HEK293 (cell line): ENCODE data around the gene ABTB2.

ENCODE experiments used
- CTCF ChIA-PET: fragments of 350-600 bp; formaldehyde crosslinking; extraction: SDS; loops from one replicate; lab custom pipeline; 2021; ENCODE audit warnings: antibody characterized with exemption; lab: Yijun Ruan, JAX
- POLR2A ChIA-PET: fragments of 300-600 bp; formaldehyde crosslinking; extraction: SDS; loops from one replicate; lab custom pipeline; 2020; ENCODE audit warnings: antibody characterized with exemption, inconsistent platforms; lab: Yijun Ruan, JAX
- H3K27ac ChIP-seq: fragments of 200-500 bp; sonication (Bioruptor generic); 2 replicates; pipeline ENCODE4 v1.5.1; 2014; ENCODE audit warnings: low read depth, low read length, control low read depth, inconsistent platforms; ENCODE audit errors: extremely low read depth
- H3K36me3 ChIP-seq, 2 experiments: fragments of 200-500 bp in 1 of 2; sonication (Bioruptor generic) in 1 of 2; 1 replicate in 1 of 2; 2 replicates in 1 of 2; pipeline ENCODE4 v1.5.1; 2014 to 2017; ENCODE audit warnings: inconsistent platforms in 2 of 2, low read length in 2 of 2; ENCODE audit not compliant: control insufficient read depth in 2 of 2, insufficient read depth in 1 of 2
- H3K4me1 ChIP-seq: fragments of 200-500 bp; sonication (Bioruptor generic); 2 replicates; pipeline ENCODE4 v1.5.1; 2014; ENCODE audit warnings: mild to moderate bottlenecking, low read length, inconsistent platforms; ENCODE audit not compliant: control insufficient read depth, insufficient read depth
- H3K4me3 ChIP-seq: 2 replicates; pipeline ENCODE4 v1.5.1; 2011; ENCODE audit warnings: low read depth, mild to moderate bottlenecking, control low read depth, low read length, moderate library complexity
- H3K9me3 ChIP-seq: fragments of 200-500 bp; sonication (Bioruptor generic); 2 replicates; pipeline ENCODE4 v1.5.1; 2014; ENCODE audit warnings: low read depth, low read length, inconsistent platforms; ENCODE audit not compliant: control insufficient read depth, insufficient read depth
- BCL11A ChIP-seq: fragments of 450-650 bp; formaldehyde crosslinking; IDR thresholded peaks from 2 replicates; pipeline ENCODE4 v1.5.1; 2016; ENCODE audit warnings: low read depth, missing biosample characterization, missing genetic modification characterization
- GLIS2 ChIP-seq: fragments of 450-650 bp; formaldehyde crosslinking; IDR thresholded peaks from 2 replicates; pipeline ENCODE4 v1.5.1; 2016; ENCODE audit warnings: missing biosample characterization, missing genetic modification characterization
- KLF8 ChIP-seq: fragments of 450-650 bp; formaldehyde crosslinking; IDR thresholded peaks from 2 replicates; pipeline ENCODE4 v1.5.1; 2016; ENCODE audit warnings: missing biosample characterization, missing genetic modification characterization
- MZF1 ChIP-seq: fragments of 450-650 bp; formaldehyde crosslinking; IDR thresholded peaks from 2 replicates; pipeline ENCODE4 v1.5.1; 2017; ENCODE audit warnings: missing biosample characterization, missing genetic modification characterization, borderline replicate concordance
- SP2 ChIP-seq: fragments of 450-650 bp; formaldehyde crosslinking; IDR thresholded peaks from 2 replicates; pipeline ENCODE4 v1.5.1; 2016; ENCODE audit warnings: missing biosample characterization, missing genetic modification characterization
- ZBTB17 ChIP-seq: fragments of 450-650 bp; formaldehyde crosslinking; IDR thresholded peaks from 2 replicates; pipeline ENCODE4 v1.5.1; 2016; ENCODE audit warnings: missing biosample characterization, missing genetic modification characterization
- ZBTB21 ChIP-seq: fragments of 450-650 bp; formaldehyde crosslinking; IDR thresholded peaks from 2 replicates; pipeline ENCODE4 v1.5.1; 2017; ENCODE audit warnings: missing biosample characterization, missing genetic modification characterization
- ZBTB48 ChIP-seq: fragments of 450-650 bp; formaldehyde crosslinking; IDR thresholded peaks from 2 replicates; pipeline ENCODE4 v1.5.1; 2016; ENCODE audit warnings: missing biosample characterization, missing genetic modification characterization
- ZFP37 ChIP-seq: fragments of 450-650 bp; formaldehyde crosslinking; IDR thresholded peaks from 2 replicates; pipeline ENCODE4 v1.5.1; 2016; ENCODE audit warnings: missing biosample characterization, missing genetic modification characterization
- ZNF2 ChIP-seq: fragments of 450-650 bp; formaldehyde crosslinking; IDR thresholded peaks from 2 replicates; pipeline ENCODE4 v1.5.1; 2016; ENCODE audit warnings: missing biosample characterization, missing genetic modification characterization
- ZNF350 ChIP-seq: fragments of 450-650 bp; formaldehyde crosslinking; IDR thresholded peaks from 2 replicates; pipeline ENCODE4 v1.5.0; 2017; ENCODE audit warnings: missing biosample characterization, mild to moderate bottlenecking, missing genetic modification characterization
- ZNF366 ChIP-seq: fragments of 450-650 bp; formaldehyde crosslinking; conservative IDR thresholded peaks from 2 replicates; pipeline ENCODE4 v1.5.1; 2016; ENCODE audit warnings: missing biosample characterization, missing genetic modification characterization
- ZNF394 ChIP-seq: fragments of 450-650 bp; formaldehyde crosslinking; IDR thresholded peaks from 2 replicates; pipeline ENCODE4 v1.5.1; 2016; ENCODE audit warnings: missing biosample characterization, missing genetic modification characterization, mild to moderate bottlenecking, moderate library complexity, borderline replicate concordance
- ZNF544 ChIP-seq: fragments of 450-650 bp; formaldehyde crosslinking; IDR thresholded peaks from 2 replicates; pipeline ENCODE4 v1.5.0; 2017; ENCODE audit warnings: missing biosample characterization, missing genetic modification characterization
- ZNF600 ChIP-seq: fragments of 450-650 bp; formaldehyde crosslinking; IDR thresholded peaks from 2 replicates; pipeline ENCODE4 v1.5.1; 2016; ENCODE audit warnings: missing biosample characterization, missing genetic modification characterization
- ZNF76 ChIP-seq: fragments of 450-650 bp; formaldehyde crosslinking; IDR thresholded peaks from 2 replicates; pipeline ENCODE4; 2016; ENCODE audit warnings: low read depth, missing biosample characterization, missing genetic modification characterization, borderline replicate concordance
- ZSCAN16 ChIP-seq: fragments of 450-650 bp; formaldehyde crosslinking; IDR thresholded peaks from 2 replicates; pipeline ENCODE4 v1.5.1; 2016; ENCODE audit warnings: missing biosample characterization, missing genetic modification characterization
- ZSCAN23 ChIP-seq: fragments of 450-650 bp; formaldehyde crosslinking; IDR thresholded peaks from 2 replicates; pipeline ENCODE4 v1.5.1; 2016; ENCODE audit warnings: missing biosample characterization, missing genetic modification characterization
- TF ChIP-seq, protein P1 (sequence below): fragments of 450-650 bp; formaldehyde crosslinking; IDR thresholded peaks from 2 replicates; pipeline ENCODE4 v1.5.1; 2016; ENCODE audit warnings: missing biosample characterization, missing genetic modification characterization
- TF ChIP-seq, protein P2 (sequence below): fragments of 450-650 bp; formaldehyde crosslinking; IDR thresholded peaks from 2 replicates; pipeline ENCODE4 v1.5.1; 2016; ENCODE audit warnings: missing biosample characterization, missing genetic modification characterization
- TF ChIP-seq, protein P3 (sequence below): fragments of 450-650 bp; formaldehyde crosslinking; IDR thresholded peaks from 2 replicates; pipeline ENCODE4 v1.5.1; 2016; ENCODE audit warnings: missing biosample characterization, missing genetic modification characterization, low read depth
- TF ChIP-seq, protein P4 (sequence below): fragments of 450-650 bp; formaldehyde crosslinking; IDR thresholded peaks from 2 replicates; pipeline ENCODE4 v1.5.1; 2016; ENCODE audit warnings: missing biosample characterization, missing genetic modification characterization

ABTB2 gene

DNA sequence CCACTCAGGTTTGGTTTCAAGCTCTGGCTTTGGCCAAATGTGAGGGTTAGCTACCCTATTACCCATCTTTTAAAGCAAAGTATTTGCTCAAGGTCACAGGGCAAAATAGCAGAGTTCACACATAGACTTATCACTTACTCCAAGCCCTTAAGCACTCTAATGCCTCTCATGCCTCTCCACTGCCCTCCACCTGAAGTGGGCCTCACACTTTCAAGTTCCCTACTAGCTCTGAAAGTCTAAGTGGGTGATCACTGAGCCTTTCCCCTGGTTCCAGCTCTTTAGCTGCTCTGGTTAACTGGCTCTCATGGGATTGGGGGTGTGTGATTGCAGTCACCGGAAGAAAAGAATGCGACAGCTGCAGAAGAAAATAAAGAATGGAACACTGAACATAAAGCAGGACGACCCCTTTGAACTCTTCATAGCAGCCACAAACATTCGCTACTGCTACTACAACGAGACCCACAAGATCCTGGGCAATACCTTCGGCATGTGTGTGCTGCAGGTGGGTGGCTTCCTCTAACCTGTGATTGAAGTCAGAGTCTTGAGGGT, 246.0 kb downstream of the ABTB2 start:
- TF ChIP-seq ZNF366 (tag by site-specific recombination) (no peak), KLF8 (tag by site-specific recombination) (no peak), ZSCAN16 (no peak), GLIS2 (no peak), ZNF76 (tag by site-specific recombination) (no peak), ZNF2 (tag by site-specific recombination) (no peak), ZNF544 (no peak), ZSCAN23 (tag by site-specific recombination) (no peak), ZNF394 (tag by site-specific recombination) (no peak), SP2 (no peak)
- TF ChIP-seq, protein P1, sequence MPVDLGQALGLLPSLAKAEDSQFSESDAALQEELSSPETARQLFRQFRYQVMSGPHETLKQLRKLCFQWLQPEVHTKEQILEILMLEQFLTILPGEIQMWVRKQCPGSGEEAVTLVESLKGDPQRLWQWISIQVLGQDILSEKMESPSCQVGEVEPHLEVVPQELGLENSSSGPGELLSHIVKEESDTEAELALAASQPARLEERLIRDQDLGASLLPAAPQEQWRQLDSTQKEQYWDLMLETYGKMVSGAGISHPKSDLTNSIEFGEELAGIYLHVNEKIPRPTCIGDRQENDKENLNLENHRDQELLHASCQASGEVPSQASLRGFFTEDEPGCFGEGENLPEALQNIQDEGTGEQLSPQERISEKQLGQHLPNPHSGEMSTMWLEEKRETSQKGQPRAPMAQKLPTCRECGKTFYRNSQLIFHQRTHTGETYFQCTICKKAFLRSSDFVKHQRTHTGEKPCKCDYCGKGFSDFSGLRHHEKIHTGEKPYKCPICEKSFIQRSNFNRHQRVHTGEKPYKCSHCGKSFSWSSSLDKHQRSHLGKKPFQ (tag by site-specific recombination): no peak
- TF ChIP-seq, protein P2, sequence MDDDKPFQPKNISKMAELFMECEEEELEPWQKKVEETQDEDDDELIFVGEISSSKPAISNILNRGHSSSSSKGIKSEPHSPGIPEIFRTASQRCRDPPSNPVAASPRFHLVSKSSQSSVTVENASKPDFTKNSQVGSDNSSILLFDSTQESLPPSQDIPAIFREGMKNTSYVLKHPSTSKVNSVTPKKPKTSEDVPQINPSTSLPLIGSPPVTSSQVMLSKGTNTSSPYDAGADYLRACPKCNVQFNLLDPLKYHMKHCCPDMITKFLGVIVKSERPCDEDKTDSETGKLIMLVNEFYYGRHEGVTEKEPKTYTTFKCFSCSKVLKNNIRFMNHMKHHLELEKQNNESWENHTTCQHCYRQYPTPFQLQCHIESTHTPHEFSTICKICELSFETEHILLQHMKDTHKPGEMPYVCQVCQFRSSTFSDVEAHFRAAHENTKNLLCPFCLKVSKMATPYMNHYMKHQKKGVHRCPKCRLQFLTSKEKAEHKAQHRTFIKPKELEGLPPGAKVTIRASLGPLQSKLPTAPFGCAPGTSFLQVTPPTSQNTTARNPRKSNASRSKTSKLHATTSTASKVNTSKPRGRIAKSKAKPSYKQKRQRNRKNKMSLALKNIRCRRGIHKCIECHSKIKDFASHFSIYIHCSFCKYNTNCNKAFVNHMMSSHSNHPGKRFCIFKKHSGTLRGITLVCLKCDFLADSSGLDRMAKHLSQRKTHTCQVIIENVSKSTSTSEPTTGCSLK (tag by site-specific recombination): no peak
- H3K27ac ChIP-seq: no peak overlapping the region
- no peak overlapping the region for H3K4me3 ChIP-seq
- POLR2A ChIA-PET: no interaction called here
- CTCF ChIA-PET: interaction anchor here (0.6 kb wide), 1 partner anchor 141 kb away, joined by 3 read pairs; no protein-coding TSS in a partner anchor
- H3K36me3 ChIP-seq: peaks cover 22 to 88% of the 10 kb centered on the region in 2 experiments
- no peaks in the 10 kb centered on the region for H3K9me3 ChIP-seq
- no peaks in the 10 kb centered on the region for H3K4me1 ChIP-seq

DNA sequence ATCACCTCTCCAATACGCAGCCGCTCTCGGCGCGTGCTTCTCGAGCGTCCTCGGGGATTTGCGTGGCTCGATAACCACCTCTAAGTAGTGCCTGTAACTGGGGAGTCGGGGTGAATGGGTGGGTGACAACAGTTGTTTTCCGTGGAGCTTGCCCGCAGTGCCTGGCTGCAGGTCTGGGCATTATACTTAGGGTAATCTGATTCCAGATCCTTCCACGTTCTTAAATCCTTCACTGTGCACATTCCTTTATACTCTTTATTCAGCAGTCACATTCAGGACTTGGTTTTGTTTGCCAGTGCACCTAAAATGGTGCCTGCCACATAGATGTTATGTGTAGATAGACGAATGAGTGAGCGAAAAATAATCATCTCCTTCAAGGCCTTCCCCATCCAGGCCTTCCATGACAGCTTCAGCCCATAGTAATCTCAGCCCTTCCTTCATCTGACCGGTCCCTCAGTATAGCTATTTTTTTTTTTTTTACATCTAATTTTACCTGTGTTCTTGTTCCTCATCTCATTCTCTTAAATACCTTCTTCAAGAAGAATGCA, 251.8 kb downstream of the ABTB2 start:
- Histone ChIP-seq H3K36me3 (peaks cover 9 to 55% of the 10 kb centered on the region in 2 experiments), H3K9me3 (no peaks in the 10 kb centered on the region), H3K4me1 (no peaks in the 10 kb centered on the region), H3K4me3 (peak overlapping the region; percentile 79), H3K27ac (peak overlapping the region; percentile 80)
- ChIA-PET POLR2A (interaction anchor here (0.9 to 1.5 kb wide), 9 partner anchors 10 to 252 kb away, joined by 3 to 13 read pairs (median 5); partner anchors contain the start of genes ABTB2 and CAPRIN1), CTCF (interaction anchor here (0.5 to 2.4 kb wide), 4 partner anchors 109 to 387 kb away, joined by 3 to 8 read pairs (median 4); no protein-coding TSS in a partner anchor)
- TF ChIP-seq ZBTB48 (no peak), BCL11A (tag by site-specific recombination) (no peak), ZBTB17 (tag by site-specific recombination) (peak; percentile 50)

DNA sequence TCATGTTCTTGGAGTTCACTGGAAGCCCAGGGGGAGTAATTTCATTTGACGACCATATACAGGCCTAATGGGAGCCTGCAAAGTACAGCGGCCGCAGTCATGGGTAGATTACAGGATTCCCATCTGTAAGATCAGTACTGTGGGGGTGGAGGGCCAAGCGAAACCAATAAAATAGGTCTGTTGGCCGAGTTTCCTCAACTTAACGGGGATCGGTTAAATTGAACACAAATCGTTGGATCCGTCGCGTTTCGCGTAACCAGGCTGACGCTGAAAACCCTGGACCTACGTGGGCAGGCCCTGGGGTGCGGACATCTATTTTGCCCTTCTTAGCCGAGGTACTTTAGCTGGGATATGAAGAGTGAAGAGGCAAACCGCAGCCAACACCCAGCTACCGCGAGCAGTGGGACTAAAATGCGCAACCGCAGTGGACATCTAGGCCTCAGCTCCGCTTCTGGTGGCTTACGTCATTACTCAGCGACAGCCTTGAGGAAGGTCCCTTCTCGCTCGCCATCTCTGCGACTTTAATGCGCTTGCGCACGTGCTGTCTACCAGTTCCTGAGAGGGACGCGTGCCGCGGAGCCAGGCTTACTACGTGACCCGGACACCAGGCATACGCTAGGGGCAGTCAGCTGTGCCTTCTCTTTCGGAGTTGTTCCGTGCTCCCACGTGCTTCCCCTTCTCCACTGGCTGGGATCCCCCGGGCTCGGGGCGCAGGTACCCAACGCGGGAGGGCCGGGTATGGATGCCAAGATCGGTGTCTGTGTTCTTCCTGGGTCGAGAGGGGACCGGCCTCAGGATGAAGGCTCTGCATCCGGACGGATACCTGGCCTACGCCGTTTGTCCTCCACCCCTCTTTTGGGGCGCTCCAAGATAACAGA, 252.5 kb downstream of the ABTB2 start, which contains the start of gene NAT10:
Gene NAT10 (plus strand): TSS at position 551 of the 878 bp plus-strand sequence. CDS start 2,597 bp downstream, outside the sequence.
- Histone ChIP-seq H3K4me1 (no peaks in the 10 kb centered on the region), H3K36me3 (peaks cover 3 to 53% of the 10 kb centered on the region in 2 experiments), H3K4me3 (peak within 1 kb of the TSS; percentile 79), H3K9me3 (no peaks in the 10 kb centered on the region), H3K27ac (peak within 1 kb of the TSS; percentile 80)
- ChIA-PET CTCF (interaction anchor here (2.4 kb wide), 1 partner anchor 108 kb away, joined by 8 read pairs; no protein-coding TSS in a partner anchor), POLR2A (interaction anchor here (0.6 to 1.5 kb wide), 13 partner anchors 9 to 252 kb away, joined by 3 to 13 read pairs (median 4); partner anchors contain the start of genes ABTB2 and CAPRIN1)
- TF ChIP-seq ZNF600: peak; percentile 67; the same call in 1 of the 2 replicates
- peak; percentile 44; the same call in 1 of the 2 replicates for TF ChIP-seq ZBTB21
- no peak for TF ChIP-seq ZNF544
- TF ChIP-seq MZF1 (tag by site-specific recombination): peak; percentile 59; the same call in 1 of the 2 replicates
- peak; percentile 74; the same call in 1 of the 2 replicates for TF ChIP-seq ZFP37 (tag by site-specific recombination)
- TF ChIP-seq, protein P3, sequence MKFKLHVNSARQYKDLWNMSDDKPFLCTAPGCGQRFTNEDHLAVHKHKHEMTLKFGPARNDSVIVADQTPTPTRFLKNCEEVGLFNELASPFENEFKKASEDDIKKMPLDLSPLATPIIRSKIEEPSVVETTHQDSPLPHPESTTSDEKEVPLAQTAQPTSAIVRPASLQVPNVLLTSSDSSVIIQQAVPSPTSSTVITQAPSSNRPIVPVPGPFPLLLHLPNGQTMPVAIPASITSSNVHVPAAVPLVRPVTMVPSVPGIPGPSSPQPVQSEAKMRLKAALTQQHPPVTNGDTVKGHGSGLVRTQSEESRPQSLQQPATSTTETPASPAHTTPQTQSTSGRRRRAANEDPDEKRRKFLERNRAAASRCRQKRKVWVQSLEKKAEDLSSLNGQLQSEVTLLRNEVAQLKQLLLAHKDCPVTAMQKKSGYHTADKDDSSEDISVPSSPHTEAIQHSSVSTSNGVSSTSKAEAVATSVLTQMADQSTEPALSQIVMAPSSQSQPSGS (tag by site-specific recombination): peak; percentile 97
- TF ChIP-seq ZNF350 (tag by site-specific recombination): no peak
- TF ChIP-seq, protein P4, sequence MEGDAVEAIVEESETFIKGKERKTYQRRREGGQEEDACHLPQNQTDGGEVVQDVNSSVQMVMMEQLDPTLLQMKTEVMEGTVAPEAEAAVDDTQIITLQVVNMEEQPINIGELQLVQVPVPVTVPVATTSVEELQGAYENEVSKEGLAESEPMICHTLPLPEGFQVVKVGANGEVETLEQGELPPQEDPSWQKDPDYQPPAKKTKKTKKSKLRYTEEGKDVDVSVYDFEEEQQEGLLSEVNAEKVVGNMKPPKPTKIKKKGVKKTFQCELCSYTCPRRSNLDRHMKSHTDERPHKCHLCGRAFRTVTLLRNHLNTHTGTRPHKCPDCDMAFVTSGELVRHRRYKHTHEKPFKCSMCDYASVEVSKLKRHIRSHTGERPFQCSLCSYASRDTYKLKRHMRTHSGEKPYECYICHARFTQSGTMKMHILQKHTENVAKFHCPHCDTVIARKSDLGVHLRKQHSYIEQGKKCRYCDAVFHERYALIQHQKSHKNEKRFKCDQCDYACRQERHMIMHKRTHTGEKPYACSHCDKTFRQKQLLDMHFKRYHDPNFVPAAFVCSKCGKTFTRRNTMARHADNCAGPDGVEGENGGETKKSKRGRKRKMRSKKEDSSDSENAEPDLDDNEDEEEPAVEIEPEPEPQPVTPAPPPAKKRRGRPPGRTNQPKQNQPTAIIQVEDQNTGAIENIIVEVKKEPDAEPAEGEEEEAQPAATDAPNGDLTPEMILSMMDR (tag by site-specific recombination): peak; percentile 85
